SK-N-SH (cell line): Measurements from ENCODE around the gene HTRA3. TPM values are rescaled to one million over a fixed set of nuclear protein-coding genes. Genes with fewer than 3 reads are reported as not detected.

Experiments used
- CTCF ChIA-PET: fragments of 300-600, 350-600 bp; formaldehyde crosslinking; extraction: SDS; loops from one replicate; lab custom pipeline; 2021; lab: Yijun Ruan, JAX
- POLR2A ChIA-PET: fragments of 350-600 bp; sonication (Branson Sonifier 250); formaldehyde crosslinking; extraction: SDS; loops from one replicate; lab custom pipeline; 2020; ENCODE audit warnings: antibody characterized with exemption, inconsistent platforms; lab: Yijun Ruan, JAX
- DNase-seq: peaks from one replicate; pipeline ENCODE4 v3.0.0; 2012
- H2AFZ ChIP-seq: fragments of 200-600 bp; sonication (generic); 2 replicates; pipeline ENCODE4 v1.8.1; 2016; ENCODE audit warnings: antibody characterized with exemption, mild to moderate bottlenecking, low read depth
- H3F3A ChIP-seq: fragments of 200-600 bp; sonication (generic); replicated peaks from 2 replicates; pipeline ENCODE3; 2016; ENCODE audit warnings: antibody characterized with exemption, mild to moderate bottlenecking; ENCODE audit not compliant: insufficient read depth
- H3K27ac ChIP-seq, 2 experiments: fragments of 200-500 bp in 1 of 2; fragments of 200-600 bp in 1 of 2; sonication (Bioruptor generic) in 1 of 2; sonication (generic), shearing (Covaris generic) in 1 of 2; 2 replicates each; pipeline versions ENCODE4 v1.5.1 to v1.6.1; 2014 to 2016; ENCODE audit warnings: low read depth in 2 of 2, inconsistent platforms in 1 of 2, low read length in 1 of 2, mild to moderate bottlenecking in 1 of 2, mixed read lengths in 1 of 2
- H3K27me3 ChIP-seq: fragments of 200-600 bp; sonication (generic), shearing (Covaris generic); 2 replicates; pipeline ENCODE4 v1.6.1; 2016; ENCODE audit warnings: mixed run types; ENCODE audit not compliant: insufficient read depth
- H3K36me3 ChIP-seq, 2 experiments: fragments of 200-500 bp in 1 of 2; fragments of 200-600 bp in 1 of 2; sonication (Bioruptor generic) in 1 of 2; sonication (generic) in 1 of 2; replicated peaks in 1 of 2; 2 replicates each; pipeline versions ENCODE3 to v1.5.1; 2014 to 2016; ENCODE audit warnings: low read length in 1 of 2, mild to moderate bottlenecking in 1 of 2; ENCODE audit not compliant: insufficient read depth in 2 of 2, control insufficient read depth in 1 of 2
- H3K4me1 ChIP-seq, 2 experiments: fragments of 200-500 bp in 1 of 2; fragments of 200-600 bp in 1 of 2; sonication (Bioruptor generic) in 1 of 2; sonication (generic), shearing (Covaris generic) in 1 of 2; 2 replicates each; pipeline versions ENCODE4 v1.5.1 to v1.6.1; 2014 to 2016; ENCODE audit warnings: low read depth in 1 of 2, low read length in 1 of 2, mixed run types in 1 of 2; ENCODE audit not compliant: insufficient read depth in 2 of 2, control insufficient read depth in 1 of 2
- H3K4me2 ChIP-seq: fragments of 200-600 bp; sonication (generic), shearing (Covaris generic); 2 replicates; pipeline ENCODE4 v1.6.1; 2017; ENCODE audit warnings: mixed run types
- H3K4me3 ChIP-seq, 2 experiments: fragments of 200-500 bp in 1 of 2; fragments of 200-600 bp in 1 of 2; sonication (Bioruptor generic) in 1 of 2; sonication (generic), shearing (Covaris generic) in 1 of 2; 2 replicates each; pipeline versions ENCODE4 v1.5.1 to v1.8.1; 2014 to 2016; ENCODE audit warnings: low read depth in 2 of 2, inconsistent platforms in 1 of 2, low read length in 1 of 2, mild to moderate bottlenecking in 1 of 2, mixed read lengths in 1 of 2, moderate library complexity in 1 of 2
- H3K79me2 ChIP-seq: fragments of 200-600 bp; sonication (generic); 2 replicates; pipeline ENCODE4 v1.8.1; 2017; ENCODE audit warnings: mild to moderate bottlenecking; ENCODE audit not compliant: insufficient read depth
- H3K9ac ChIP-seq: fragments of 200-600 bp; sonication (generic); 2 replicates; pipeline ENCODE4 v1.6.1; 2017; ENCODE audit warnings: mixed run types
- H3K9me2 ChIP-seq: fragments of 200-600 bp; sonication (generic); 2 replicates; pipeline ENCODE4 v1.6.1; 2017; ENCODE audit warnings: mixed run types
- H3K9me3 ChIP-seq: fragments of 200-600 bp; sonication (generic); 2 replicates; pipeline ENCODE4 v1.6.1; 2017; ENCODE audit warnings: mixed run types, mild to moderate bottlenecking, moderate library complexity
- H4K20me1 ChIP-seq: fragments of 200-600 bp; sonication (generic); 2 replicates; pipeline ENCODE4 v1.6.1; 2017; ENCODE audit warnings: mild to moderate bottlenecking, mixed run types; ENCODE audit not compliant: insufficient read depth
- CHD2 ChIP-seq: fragments of 150-350 bp; IDR thresholded peaks from 2 replicates; pipeline ENCODE4 v1.6.1; 2018; ENCODE audit warnings: low read length; ENCODE audit not compliant: partially characterized antibody
- ELF1 ChIP-seq: IDR thresholded peaks from 2 replicates; pipeline ENCODE4 v1.4.0; 2012
- EP300 ChIP-seq, 2 experiments: IDR thresholded peaks; 2 replicates each; pipeline versions ENCODE4 v1.4.0 to v1.6.1; 2012; ENCODE audit warnings: borderline replicate concordance in 1 of 2, low read depth in 1 of 2, low read length in 1 of 2
- EZH2phosphoT487 ChIP-seq: fragments of 200-600 bp; sonication (generic); IDR thresholded peaks from 2 replicates; pipeline ENCODE4 v1.6.1; 2017; ENCODE audit warnings: low read depth, mixed run types, mild to moderate bottlenecking, antibody characterized with exemption, moderate library complexity, borderline replicate concordance
- FOSL2 ChIP-seq: IDR thresholded peaks from 2 replicates; pipeline ENCODE4 v1.4.0; 2012; ENCODE audit warnings: low read depth, mild to moderate bottlenecking, moderate library complexity, borderline replicate concordance
- FOXJ3 ChIP-seq: sonication (generic); formaldehyde crosslinking; IDR thresholded peaks from 2 replicates; pipeline ENCODE4 v1.5.1; 2020; ENCODE audit warnings: mild to moderate bottlenecking, missing genetic modification reagents
- GABPA ChIP-seq: IDR thresholded peaks from 2 replicates; pipeline ENCODE4 v1.4.0; 2012; ENCODE audit warnings: low read depth, mild to moderate bottlenecking
- MXI1 ChIP-seq: IDR thresholded peaks from 2 replicates; pipeline ENCODE4 v1.6.1; 2012; ENCODE audit warnings: mild to moderate bottlenecking, low read depth, low read length, improper control_type of control experiment
- NRF1 ChIP-seq: IDR thresholded peaks from 2 replicates; pipeline ENCODE4 v1.6.1; 2012; ENCODE audit warnings: low read depth, mild to moderate bottlenecking, low read length
- TCF12 ChIP-seq: IDR thresholded peaks from 2 replicates; pipeline ENCODE4 v1.4.0; 2012
- YY1 ChIP-seq: IDR thresholded peaks from 2 replicates; pipeline ENCODE4 v1.4.0; 2012; ENCODE audit warnings: low read depth, mild to moderate bottlenecking
- WGBS: methylation state at CpG from one replicate; pipeline ENCODE4 v1.1.6; 2017; ENCODE audit warnings: low lambda C conversion rate; 5-methylcytosine and 5-hydroxymethylcytosine counted together
- polyA plus RNA-seq, 3 experiments: library from polyadenylated mRNA; depleted of rRNA; stranded (reverse); fragments of >200 nt; gene quantifications; 2 replicates each; pipeline ENCODE4 v1.2.3, GENCODE V29; 2012
- TF ChIP-seq, protein P1 (sequence below): IDR thresholded peaks from 2 replicates; pipeline ENCODE4 v1.4.0; 2012; ENCODE audit warnings: low read depth, borderline replicate concordance
- TF ChIP-seq, protein P2 (sequence below): IDR thresholded peaks from 2 replicates; pipeline ENCODE4 v1.4.0; 2012; ENCODE audit warnings: low read depth, borderline replicate concordance
- TF ChIP-seq, protein P3 (sequence below): IDR thresholded peaks from 2 replicates; pipeline ENCODE4 v1.6.1; 2012; ENCODE audit warnings: mild to moderate bottlenecking, low read depth, low read length, moderate library complexity
- TF ChIP-seq, protein P4 (sequence below): IDR thresholded peaks from 2 replicates; pipeline ENCODE4; 2012
- TF ChIP-seq, protein P5 (sequence below): fragments of 150-350 bp; IDR thresholded peaks from 2 replicates; pipeline ENCODE4 v1.6.1; 2016; ENCODE audit warnings: mild to moderate bottlenecking, low read depth, low read length

Gene HTRA3
- polyA plus RNA-seq, 1 of the 3 experiments (the other 2 are of a cell fraction), result 0.05 TPM

DNA sequence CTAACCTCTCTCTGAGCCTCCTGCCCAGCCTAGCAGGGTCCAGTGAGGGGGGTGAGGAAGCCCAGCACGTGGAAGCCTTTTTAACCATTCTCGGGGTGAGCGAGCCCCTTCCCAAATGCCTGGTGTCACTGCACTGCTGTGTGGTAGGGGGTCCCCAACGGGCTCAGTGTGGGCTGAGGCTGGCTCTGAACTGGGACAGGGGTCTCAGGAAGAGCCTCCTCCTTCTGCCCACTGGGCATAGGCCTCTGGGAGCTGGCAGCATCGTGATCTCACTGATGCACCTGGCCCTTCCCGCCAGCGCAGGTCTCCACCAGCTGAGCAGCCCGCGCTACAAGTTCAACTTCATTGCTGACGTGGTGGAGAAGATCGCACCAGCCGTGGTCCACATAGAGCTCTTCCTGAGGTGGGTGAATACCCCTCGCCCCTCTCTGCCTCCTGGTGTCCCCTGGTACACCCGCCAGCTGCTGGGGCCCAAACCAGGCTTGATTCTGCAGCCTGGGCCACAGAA, 12.6 kb downstream of the HTRA3 start:
- no peak for DNase-seq

DNA sequence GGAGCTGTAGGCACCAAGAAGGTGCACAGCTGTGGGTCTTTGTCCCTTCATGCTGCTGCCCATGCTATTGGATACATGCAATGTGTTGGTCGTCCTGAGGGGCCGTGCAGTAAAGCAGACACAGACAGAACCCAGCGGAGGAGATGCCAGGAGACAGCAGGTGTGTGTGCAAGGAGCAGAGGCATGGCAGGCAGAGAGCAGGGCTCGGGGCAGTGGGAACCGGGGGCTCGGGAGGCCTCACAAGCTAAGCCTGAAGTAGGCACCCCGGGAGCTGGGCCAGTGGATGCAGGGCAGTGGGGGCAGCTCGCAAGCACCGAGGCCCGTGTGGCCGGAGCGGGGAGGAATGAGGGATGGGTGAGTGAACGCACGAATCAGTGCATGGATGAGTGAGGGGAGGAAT, 13.2 kb downstream of the HTRA3 start:
- TF ChIP-seq EP300 (IDR thresholded peaks at IDR 0.05; ENCODE audit: borderline replicate concordance in 1 of 2, low read depth in 1 of 2, low read length in 1 of 2) (no peak), ELF1 (no peak), CHD2 (no peak), MXI1 (no peak), FOSL2 (no peak), YY1 (no peak)
- TF ChIP-seq, protein P1, sequence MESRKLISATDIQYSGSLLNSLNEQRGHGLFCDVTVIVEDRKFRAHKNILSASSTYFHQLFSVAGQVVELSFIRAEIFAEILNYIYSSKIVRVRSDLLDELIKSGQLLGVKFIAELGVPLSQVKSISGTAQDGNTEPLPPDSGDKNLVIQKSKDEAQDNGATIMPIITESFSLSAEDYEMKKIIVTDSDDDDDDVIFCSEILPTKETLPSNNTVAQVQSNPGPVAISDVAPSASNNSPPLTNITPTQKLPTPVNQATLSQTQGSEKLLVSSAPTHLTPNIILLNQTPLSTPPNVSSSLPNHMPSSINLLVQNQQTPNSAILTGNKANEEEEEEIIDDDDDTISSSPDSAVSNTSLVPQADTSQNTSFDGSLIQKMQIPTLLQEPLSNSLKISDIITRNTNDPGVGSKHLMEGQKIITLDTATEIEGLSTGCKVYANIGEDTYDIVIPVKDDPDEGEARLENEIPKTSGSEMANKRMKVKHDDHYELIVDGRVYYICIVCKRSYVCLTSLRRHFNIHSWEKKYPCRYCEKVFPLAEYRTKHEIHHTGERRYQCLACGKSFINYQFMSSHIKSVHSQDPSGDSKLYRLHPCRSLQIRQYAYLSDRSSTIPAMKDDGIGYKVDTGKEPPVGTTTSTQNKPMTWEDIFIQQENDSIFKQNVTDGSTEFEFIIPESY, result no peak
- TF ChIP-seq, protein P2, sequence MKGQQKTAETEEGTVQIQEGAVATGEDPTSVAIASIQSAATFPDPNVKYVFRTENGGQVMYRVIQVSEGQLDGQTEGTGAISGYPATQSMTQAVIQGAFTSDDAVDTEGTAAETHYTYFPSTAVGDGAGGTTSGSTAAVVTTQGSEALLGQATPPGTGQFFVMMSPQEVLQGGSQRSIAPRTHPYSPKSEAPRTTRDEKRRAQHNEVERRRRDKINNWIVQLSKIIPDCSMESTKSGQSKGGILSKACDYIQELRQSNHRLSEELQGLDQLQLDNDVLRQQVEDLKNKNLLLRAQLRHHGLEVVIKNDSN, result no peak
- 89% methylated on average over 11 of the region's 14 CpGs for WGBS
- Histone ChIP-seq H4K20me1 (no peaks in the 10 kb centered on the region), H3K79me2 (no peaks in the 10 kb centered on the region), H3K9me2 (no peaks in the 10 kb centered on the region), H3F3A (no peaks in the 10 kb centered on the region), H3K27ac (no peak overlapping the region), H3K4me2 (no peak overlapping the region), H3K4me3 (no peak overlapping the region), H2AFZ (no peak overlapping the region), H3K27me3 (no peaks in the 10 kb centered on the region), H3K4me1 (peaks cover 15 to 32% of the 10 kb centered on the region in 2 experiments; a peak in 3 of 4 replicates), H3K9ac (no peak overlapping the region), H3K9me3 (no peaks in the 10 kb centered on the region), H3K36me3 (no peaks in the 10 kb centered on the region)
- ChIA-PET POLR2A (no interaction called here), CTCF (interaction anchor here (1.8 kb wide), 1 partner anchor 120 kb away, joined by 7 read pairs; no protein-coding TSS in a partner anchor)
- no peak for DNase-seq

More for the DNA sequence above, 12.6 kb downstream of the HTRA3 start:
- CTCF ChIA-PET, result interaction anchor here (1.8 kb wide), 1 partner anchor 120 kb away, joined by 7 read pairs; no protein-coding TSS in a partner anchor
- Histone ChIP-seq H3K4me3 (no peak overlapping the region), H3K27ac (no peak overlapping the region), H3K27me3 (no peaks in the 10 kb centered on the region), H3K9me2 (no peaks in the 10 kb centered on the region), H3F3A (no peaks in the 10 kb centered on the region), H3K4me1 (peaks cover 17 to 32% of the 10 kb centered on the region in 2 experiments; a peak in 3 of 4 replicates), H3K79me2 (no peaks in the 10 kb centered on the region), H3K9ac (no peak overlapping the region), H3K4me2 (no peak overlapping the region), H3K9me3 (no peaks in the 10 kb centered on the region), H2AFZ (no peak overlapping the region), H4K20me1 (no peaks in the 10 kb centered on the region), H3K36me3 (no peaks in the 10 kb centered on the region)
- WGBS, result 93% methylated on average over 14 of the region's 14 CpGs
- TF ChIP-seq MXI1 (no peak), NRF1 (no peak), GABPA (no peak), TCF12 (no peak), FOXJ3 (no peak), EZH2phosphoT487 (no peak)
- TF ChIP-seq, protein P3, sequence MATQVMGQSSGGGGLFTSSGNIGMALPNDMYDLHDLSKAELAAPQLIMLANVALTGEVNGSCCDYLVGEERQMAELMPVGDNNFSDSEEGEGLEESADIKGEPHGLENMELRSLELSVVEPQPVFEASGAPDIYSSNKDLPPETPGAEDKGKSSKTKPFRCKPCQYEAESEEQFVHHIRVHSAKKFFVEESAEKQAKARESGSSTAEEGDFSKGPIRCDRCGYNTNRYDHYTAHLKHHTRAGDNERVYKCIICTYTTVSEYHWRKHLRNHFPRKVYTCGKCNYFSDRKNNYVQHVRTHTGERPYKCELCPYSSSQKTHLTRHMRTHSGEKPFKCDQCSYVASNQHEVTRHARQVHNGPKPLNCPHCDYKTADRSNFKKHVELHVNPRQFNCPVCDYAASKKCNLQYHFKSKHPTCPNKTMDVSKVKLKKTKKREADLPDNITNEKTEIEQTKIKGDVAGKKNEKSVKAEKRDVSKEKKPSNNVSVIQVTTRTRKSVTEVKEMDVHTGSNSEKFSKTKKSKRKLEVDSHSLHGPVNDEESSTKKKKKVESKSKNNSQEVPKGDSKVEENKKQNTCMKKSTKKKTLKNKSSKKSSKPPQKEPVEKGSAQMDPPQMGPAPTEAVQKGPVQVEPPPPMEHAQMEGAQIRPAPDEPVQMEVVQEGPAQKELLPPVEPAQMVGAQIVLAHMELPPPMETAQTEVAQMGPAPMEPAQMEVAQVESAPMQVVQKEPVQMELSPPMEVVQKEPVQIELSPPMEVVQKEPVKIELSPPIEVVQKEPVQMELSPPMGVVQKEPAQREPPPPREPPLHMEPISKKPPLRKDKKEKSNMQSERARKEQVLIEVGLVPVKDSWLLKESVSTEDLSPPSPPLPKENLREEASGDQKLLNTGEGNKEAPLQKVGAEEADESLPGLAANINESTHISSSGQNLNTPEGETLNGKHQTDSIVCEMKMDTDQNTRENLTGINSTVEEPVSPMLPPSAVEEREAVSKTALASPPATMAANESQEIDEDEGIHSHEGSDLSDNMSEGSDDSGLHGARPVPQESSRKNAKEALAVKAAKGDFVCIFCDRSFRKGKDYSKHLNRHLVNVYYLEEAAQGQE, result no peak
- TF ChIP-seq, protein P4, sequence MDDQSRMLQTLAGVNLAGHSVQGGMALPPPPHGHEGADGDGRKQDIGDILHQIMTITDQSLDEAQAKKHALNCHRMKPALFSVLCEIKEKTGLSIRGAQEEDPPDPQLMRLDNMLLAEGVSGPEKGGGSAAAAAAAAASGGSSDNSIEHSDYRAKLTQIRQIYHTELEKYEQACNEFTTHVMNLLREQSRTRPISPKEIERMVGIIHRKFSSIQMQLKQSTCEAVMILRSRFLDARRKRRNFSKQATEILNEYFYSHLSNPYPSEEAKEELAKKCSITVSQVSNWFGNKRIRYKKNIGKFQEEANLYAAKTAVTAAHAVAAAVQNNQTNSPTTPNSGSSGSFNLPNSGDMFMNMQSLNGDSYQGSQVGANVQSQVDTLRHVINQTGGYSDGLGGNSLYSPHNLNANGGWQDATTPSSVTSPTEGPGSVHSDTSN, result no peak
- TF ChIP-seq, protein P5, sequence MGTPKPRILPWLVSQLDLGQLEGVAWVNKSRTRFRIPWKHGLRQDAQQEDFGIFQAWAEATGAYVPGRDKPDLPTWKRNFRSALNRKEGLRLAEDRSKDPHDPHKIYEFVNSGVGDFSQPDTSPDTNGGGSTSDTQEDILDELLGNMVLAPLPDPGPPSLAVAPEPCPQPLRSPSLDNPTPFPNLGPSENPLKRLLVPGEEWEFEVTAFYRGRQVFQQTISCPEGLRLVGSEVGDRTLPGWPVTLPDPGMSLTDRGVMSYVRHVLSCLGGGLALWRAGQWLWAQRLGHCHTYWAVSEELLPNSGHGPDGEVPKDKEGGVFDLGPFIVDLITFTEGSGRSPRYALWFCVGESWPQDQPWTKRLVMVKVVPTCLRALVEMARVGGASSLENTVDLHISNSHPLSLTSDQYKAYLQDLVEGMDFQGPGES, result no peak
- POLR2A ChIA-PET, result no interaction called here
